Coronary artery (tissue), 2 donors: ENCODE data around the gene CELF2.

Experiments
- DNase-seq: peaks from one replicate; pipeline ENCODE4 v3.0.0-alpha.2; 2017; ENCODE audit warnings: low spot score
- H3K27ac ChIP-seq, 2 donors: fragments of 200-600 bp; sonication (generic); one replicate each; pipeline ENCODE4 v1.5.1; 2016 to 2019
- H3K4me3 ChIP-seq: fragments of 200-600 bp; sonication (generic); 2 replicates; pipeline ENCODE4 v1.5.1; 2016; ENCODE audit warnings: mild to moderate bottlenecking, moderate library complexity
- TF ChIP-seq, protein P1 (sequence below): fragments of 200-600 bp; sonication (generic); IDR thresholded peaks from one replicate; pipeline ENCODE4 v1.5.1; 2019; ENCODE audit warnings: antibody characterized with exemption

The CELF2 gene

DNA sequence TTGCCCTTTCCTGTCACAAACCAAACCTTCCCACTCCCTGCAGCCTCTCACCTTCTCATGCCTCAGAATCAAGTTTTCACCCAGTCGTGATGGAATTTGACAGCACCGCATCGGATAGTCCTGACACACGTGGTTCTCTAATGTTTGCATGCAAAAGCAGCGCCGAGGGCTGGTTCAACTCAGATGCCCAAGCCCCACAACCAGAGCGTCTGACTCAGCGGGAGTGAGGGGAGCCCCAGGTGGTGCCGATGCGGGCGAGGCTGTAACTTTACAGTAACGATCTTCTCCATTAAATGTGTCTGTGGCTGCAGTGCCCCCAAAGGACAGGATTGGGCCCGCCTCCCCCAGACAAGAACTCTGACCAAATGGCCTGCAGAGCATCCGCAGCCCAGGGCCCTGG lies 284.5 kb downstream of the CELF2 start:
- TF ChIP-seq, protein P1, sequence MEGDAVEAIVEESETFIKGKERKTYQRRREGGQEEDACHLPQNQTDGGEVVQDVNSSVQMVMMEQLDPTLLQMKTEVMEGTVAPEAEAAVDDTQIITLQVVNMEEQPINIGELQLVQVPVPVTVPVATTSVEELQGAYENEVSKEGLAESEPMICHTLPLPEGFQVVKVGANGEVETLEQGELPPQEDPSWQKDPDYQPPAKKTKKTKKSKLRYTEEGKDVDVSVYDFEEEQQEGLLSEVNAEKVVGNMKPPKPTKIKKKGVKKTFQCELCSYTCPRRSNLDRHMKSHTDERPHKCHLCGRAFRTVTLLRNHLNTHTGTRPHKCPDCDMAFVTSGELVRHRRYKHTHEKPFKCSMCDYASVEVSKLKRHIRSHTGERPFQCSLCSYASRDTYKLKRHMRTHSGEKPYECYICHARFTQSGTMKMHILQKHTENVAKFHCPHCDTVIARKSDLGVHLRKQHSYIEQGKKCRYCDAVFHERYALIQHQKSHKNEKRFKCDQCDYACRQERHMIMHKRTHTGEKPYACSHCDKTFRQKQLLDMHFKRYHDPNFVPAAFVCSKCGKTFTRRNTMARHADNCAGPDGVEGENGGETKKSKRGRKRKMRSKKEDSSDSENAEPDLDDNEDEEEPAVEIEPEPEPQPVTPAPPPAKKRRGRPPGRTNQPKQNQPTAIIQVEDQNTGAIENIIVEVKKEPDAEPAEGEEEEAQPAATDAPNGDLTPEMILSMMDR, result no peak
- DNase-seq, result peak; percentile 55

DNA sequence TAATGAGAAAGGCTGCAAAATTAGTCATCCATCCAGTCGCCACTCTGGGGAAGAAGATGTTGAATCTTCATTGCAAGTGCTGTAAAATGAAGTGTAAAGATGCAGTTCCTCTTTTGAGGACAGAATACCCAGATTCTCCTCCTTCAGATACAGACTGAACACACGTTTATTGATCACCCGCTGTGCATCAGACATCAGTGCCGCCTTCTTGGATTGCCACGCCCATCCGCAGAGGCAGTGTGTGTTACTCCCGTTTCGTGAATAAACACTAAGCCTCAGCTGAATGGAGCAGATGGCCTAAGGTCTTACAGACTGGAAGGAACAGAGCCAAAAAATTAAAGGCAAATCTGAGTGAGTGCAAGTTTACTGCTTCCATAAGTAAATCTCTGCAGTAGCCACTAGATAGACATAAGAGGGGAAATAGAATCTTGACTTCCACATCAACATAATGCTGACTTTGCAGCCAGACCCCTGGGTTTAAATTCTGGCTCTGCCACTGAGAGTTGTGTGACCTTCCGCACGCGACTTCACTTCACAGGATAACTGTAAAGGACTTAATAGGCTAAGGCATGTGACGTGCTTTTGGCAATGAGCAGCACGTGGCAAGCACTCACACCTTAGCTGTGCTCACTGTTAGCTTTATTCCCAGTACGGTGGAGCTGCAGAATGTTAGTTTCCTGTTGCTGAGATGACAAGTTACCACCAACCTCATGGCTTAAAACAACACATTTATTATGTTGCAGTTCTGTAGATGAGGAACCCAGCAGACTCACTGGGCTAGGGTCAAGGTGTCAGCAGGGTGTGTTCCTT lies 285.9 kb downstream of the CELF2 start:
- H3K27ac ChIP-seq, result no peak overlapping the region
- TF ChIP-seq, protein P1, result no peak
- H3K4me3 ChIP-seq, result no peak overlapping the region
- DNase-seq, result peak; percentile 29

More for the DNA sequence above, 284.5 kb downstream of the CELF2 start:
- Histone ChIP-seq H3K4me3 (no peak overlapping the region), H3K27ac (no peak overlapping the region)

DNA sequence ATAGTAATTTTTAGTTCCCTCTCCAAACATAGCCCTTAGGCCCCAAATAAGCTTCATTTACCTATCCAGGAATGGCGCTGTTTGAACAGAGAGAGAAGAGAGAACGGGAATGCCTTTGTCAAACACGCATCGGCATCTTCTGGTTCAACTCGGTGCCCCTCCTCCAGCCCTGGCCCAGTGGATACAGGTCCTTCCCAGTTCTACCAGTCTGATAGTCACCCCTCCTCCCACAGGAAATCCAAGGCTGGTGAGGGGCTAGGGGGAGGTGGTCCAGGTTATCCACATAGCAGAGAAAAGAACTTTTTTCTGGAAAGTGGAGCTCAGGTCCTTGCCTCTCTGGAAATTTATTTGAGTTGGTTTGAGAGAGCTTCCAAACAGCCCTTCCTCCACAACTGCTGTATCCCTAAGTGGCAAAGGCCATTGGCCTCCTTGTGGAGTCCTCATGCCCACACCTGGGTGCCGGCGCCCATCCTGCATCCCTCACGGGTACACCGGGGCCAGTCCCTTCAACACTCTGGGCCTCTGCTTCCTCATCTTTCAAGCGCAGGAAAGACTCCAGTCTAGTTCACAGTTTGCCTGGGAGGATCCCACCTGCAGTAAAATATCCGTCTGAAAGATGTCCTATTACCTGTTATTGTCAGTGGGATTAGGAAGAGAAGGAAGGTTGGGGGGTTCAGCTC lies 287.4 kb downstream of the CELF2 start:
- Histone ChIP-seq H3K27ac (no peak overlapping the region), H3K4me3 (no peak overlapping the region)
- TF ChIP-seq, protein P1, result no peak
- peak; percentile 60 for DNase-seq

DNA sequence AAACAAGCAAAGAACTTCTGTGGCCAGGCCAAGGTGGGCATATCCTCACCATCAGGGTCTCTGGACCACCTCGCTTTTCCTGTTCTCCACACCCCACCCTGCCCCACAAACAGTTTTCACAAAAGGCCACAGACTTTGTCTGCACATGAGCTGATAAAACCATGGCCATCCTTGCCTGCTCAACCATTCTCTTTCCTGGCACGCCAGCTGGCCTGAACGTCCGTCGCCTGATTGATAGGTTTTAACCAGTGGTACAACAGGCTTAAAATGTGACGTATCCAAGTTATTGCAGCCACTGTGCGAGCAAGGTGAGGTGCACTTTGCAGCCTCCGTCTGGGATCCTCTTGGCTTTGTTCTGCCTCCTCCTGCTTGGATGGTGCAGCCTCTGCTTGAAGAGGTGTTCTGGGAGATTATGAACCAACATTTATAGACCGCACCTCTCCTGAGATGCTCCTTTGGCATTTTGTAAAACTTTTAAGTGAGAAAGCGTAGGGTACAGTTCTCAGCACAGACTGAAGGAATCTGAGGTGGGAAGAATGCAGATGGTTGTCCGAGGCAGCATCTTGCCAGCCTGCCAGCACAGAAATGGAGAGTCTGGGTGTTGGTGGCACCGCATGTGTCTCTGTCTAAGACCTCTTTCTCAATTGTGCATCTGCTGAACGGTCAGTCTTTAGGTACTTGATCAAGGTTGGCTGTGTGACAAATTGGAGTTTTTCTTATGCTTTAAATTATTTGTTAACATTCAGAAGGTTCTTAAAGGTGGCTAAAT lies 288.3 kb downstream of the CELF2 start:
- DNase-seq, result peak; percentile 31
- no peak overlapping the region for H3K4me3 ChIP-seq
- H3K27ac ChIP-seq, result no peak overlapping the region
- TF ChIP-seq, protein P1, result no peak

DNA sequence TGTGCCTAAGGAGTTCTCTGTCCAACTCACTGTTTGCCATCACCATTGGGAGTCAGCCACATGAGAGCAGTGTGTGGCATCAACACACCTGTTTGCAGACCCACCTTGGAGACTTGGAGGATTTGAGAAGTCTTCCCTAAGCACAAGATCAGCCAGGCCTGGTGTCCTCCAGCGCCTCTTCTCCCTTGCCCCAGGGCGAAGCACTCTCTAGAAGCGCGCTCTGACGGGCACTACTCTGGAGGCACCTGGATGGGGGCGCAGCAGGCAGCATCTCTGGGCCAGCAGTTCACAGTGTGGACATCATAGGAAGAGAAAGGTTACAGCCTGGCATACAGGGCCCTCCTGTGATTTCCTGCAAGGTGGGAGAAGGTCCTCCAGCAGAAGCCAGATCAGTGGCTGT lies 289.3 kb downstream of the CELF2 start:
- H3K27ac ChIP-seq, result no peak overlapping the region
- no peak overlapping the region for H3K4me3 ChIP-seq
- DNase-seq, result peak; percentile 60
- TF ChIP-seq, protein P1, result no peak

DNA sequence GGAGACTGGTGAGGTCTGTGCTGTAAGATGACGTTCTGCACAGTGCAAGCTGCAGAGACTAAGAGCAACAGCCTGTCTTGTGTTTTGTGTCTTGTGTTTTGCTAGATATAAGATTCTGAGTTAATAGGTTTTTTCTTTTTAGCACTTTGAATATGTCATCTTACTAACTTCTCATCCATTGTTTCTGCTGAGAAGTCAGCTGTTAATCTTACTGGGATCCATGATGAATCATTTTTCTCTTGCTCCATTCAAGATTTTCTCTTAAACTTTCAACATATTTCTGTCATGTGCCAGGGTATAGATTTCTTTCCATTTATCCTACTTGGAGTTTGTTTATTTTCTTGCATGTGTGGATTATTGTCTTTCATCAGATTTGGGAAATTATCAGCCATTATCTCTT lies 290.3 kb downstream of the CELF2 start:
- TF ChIP-seq, protein P1, result no peak
- no peak overlapping the region for H3K4me3 ChIP-seq
- no peak overlapping the region for H3K27ac ChIP-seq
- DNase-seq, result no peak
